Measurements from ENCODE around the gene PRKCE.
A peak's percentile ranks its signal among the peaks of the same experiment; 100 is the strongest.

PRKCE gene

DNA sequence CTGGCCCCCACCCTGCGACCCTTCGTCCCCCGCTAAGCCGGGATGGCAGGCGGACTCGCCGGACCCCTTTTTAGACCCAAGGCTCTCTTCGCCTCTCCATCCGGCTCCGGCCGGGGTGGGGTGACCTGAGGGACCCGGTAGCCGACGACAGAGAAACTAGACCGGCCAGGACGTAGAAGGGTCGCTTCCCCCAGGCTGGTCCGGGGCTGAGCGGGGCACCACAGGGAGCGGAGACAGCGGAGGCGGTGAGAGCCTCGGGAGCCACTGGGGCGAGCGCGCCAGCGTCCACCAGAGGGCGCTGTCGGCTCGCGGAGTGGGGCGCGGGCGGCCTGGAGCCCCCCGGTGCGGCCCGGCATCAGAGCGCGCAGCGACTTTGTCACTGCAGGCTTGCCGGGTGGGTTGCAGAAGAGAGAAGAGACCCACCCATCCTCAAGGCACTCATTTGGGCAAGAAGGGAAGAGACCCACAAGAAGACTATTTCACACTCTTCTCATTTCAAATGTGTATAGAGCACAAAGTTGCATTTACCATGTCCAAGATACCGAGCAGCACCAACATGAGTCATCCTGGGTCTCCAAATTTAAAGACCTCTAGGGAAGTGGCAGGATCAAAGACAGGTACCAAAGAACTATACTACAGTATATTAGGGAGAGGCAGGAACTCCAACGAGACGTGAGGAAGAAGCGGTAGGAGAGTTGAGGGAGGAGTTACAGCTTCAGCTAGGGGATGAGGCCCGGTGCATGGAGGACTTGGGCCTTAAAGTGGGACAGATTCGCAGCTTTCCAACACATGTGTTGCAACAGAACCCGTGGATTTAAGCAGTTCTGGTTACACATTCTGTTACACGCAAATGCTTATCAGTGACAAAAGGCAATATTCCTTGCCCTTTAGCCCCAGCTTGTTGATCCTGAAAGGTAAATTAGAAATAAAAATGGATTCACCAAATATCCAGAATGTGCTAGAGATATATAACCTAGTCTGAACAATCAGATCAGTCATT is 7.6 kb upstream of the PRKCE start:
- no peak overlapping the region for H4K5ac ChIP-seq (ENCODE audit: low read length)
- no peaks in the 10 kb centered on the region for H3K4me1 ChIP-seq (ENCODE audit: control insufficient read depth, low read depth, low read length)
- H3K27ac ChIP-seq (ENCODE audit: low read depth, low read length): no peak overlapping the region
- H3K4me2 ChIP-seq (ENCODE audit: low read length): peak overlapping the region; percentile 80
- H2BK5ac ChIP-seq (ENCODE audit: low read length): no peak overlapping the region
- H2BK15ac ChIP-seq (replicated peaks; ENCODE audit: low read depth): no peak overlapping the region
- H3K36me3 ChIP-seq (ENCODE audit: control insufficient read depth, insufficient read depth, low read length): no peaks in the 10 kb centered on the region
- no CpG with 5 or more reads among the region's 49 CpGs for WGBS (ENCODE audit: extremely low coverage, insufficient coverage, low lambda C conversion rate)
- no peaks in the 10 kb centered on the region for H3K79me2 ChIP-seq (ENCODE audit: control insufficient read depth, insufficient read depth, low read length)
- H4K8ac ChIP-seq (ENCODE audit: low read depth, low read length): no peak overlapping the region
- H3K18ac ChIP-seq (ENCODE audit: low read length): no peak overlapping the region
- no peak overlapping the region for H3K4me3 ChIP-seq (ENCODE audit: low read length)
- H2AK5ac ChIP-seq (ENCODE audit: low read length): no peak overlapping the region
- H3K9ac ChIP-seq (ENCODE audit: low read length): peak overlapping the region; percentile 63
- H3K56ac ChIP-seq (ENCODE audit: low read length): peak overlapping the region; percentile 86
- no peak overlapping the region for H2BK120ac ChIP-seq (ENCODE audit: low read depth, low read length)
- H3K4ac ChIP-seq (ENCODE audit: low read depth, low read length): no peak overlapping the region
- DNase-seq: peak; percentile 60
- peaks cover 9% of the 10 kb centered on the region for H3K27me3 ChIP-seq (ENCODE audit: insufficient read depth, low read length, poor library complexity)
- H3K79me1 ChIP-seq (ENCODE audit: low read length): no peaks in the 10 kb centered on the region
- H3K23ac ChIP-seq (ENCODE audit: low read length): no peak overlapping the region

DNA sequence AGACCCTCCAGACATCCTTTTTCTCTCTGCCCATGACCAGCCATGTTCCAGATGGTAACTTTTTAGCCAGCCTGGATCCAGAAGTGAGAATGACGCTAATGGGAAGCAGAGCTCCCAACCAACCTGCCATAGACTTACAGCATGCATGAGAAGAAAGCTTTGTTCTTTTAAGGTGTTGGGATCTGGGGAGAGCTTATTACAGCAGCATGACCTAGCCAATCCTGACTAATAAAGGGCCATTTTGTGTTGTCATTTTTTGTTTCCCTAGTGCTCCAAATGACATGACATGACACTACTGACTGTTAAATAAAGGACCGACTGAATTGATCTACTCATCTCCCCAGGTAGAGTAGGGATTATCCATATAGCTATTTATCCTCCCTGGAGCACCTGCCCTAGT is 5.2 kb upstream of the PRKCE start:
- H2AK5ac ChIP-seq (ENCODE audit: low read length): no peak overlapping the region
- H2BK5ac ChIP-seq (ENCODE audit: low read length): no peak overlapping the region
- no peaks in the 10 kb centered on the region for H3K36me3 ChIP-seq (ENCODE audit: control insufficient read depth, insufficient read depth, low read length)
- no peak overlapping the region for H4K5ac ChIP-seq (ENCODE audit: low read length)
- no peak overlapping the region for H3K23ac ChIP-seq (ENCODE audit: low read length)
- no peaks in the 10 kb centered on the region for H3K79me1 ChIP-seq (ENCODE audit: low read length)
- H4K8ac ChIP-seq (ENCODE audit: low read depth, low read length): no peak overlapping the region
- H3K56ac ChIP-seq (ENCODE audit: low read length): no peak overlapping the region
- no peak overlapping the region for H3K4me3 ChIP-seq (ENCODE audit: low read length)
- H3K4me2 ChIP-seq (ENCODE audit: low read length): no peak overlapping the region
- H3K79me2 ChIP-seq (ENCODE audit: control insufficient read depth, insufficient read depth, low read length): no peaks in the 10 kb centered on the region
- WGBS (ENCODE audit: extremely low coverage, insufficient coverage, low lambda C conversion rate): no CpG with 5 or more reads among the region's 2 CpGs
- H3K27me3 ChIP-seq (ENCODE audit: insufficient read depth, low read length, poor library complexity): peaks cover 16% of the 10 kb centered on the region
- H2BK15ac ChIP-seq (replicated peaks; ENCODE audit: low read depth): no peak overlapping the region
- no peak overlapping the region for H3K4ac ChIP-seq (ENCODE audit: low read depth, low read length)
- peaks cover 3% of the 10 kb centered on the region for H3K4me1 ChIP-seq (ENCODE audit: control insufficient read depth, low read depth, low read length)
- H3K27ac ChIP-seq (ENCODE audit: low read depth, low read length): no peak overlapping the region
- no peak for DNase-seq
- H2BK120ac ChIP-seq (ENCODE audit: low read depth, low read length): no peak overlapping the region
- H3K9ac ChIP-seq (ENCODE audit: low read length): no peak overlapping the region
- H3K18ac ChIP-seq (ENCODE audit: low read length): no peak overlapping the region

DNA sequence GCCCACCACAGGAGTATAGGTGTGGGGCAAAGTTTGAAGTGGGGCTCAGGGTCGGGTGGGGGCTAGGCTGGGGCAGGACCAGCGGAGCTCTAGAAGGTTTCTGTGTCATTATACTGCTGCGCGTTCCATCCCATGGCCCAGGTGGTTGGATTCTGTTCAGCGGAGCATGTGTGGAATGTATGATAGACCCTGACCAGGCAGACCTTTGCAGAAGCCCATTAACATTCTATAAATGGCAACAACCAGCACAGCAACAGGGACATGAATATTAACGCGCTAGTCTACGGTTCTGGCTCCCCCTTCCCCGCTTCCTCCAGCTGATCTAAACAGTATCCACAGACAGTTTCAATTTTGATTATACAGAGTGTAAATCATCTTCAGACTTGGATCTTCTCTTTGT is 4.1 kb upstream of the PRKCE start:
- Histone ChIP-seq H3K9ac (ENCODE audit: low read length) (no peak overlapping the region), H3K4me1 (ENCODE audit: control insufficient read depth, low read depth, low read length) (peaks cover 4% of the 10 kb centered on the region), H4K8ac (ENCODE audit: low read depth, low read length) (no peak overlapping the region), H3K27me3 (ENCODE audit: insufficient read depth, low read length, poor library complexity) (peaks cover 20% of the 10 kb centered on the region), H3K79me1 (ENCODE audit: low read length) (no peaks in the 10 kb centered on the region), H3K27ac (ENCODE audit: low read depth, low read length) (no peak overlapping the region), H3K79me2 (ENCODE audit: control insufficient read depth, insufficient read depth, low read length) (no peaks in the 10 kb centered on the region), H3K36me3 (ENCODE audit: control insufficient read depth, insufficient read depth, low read length) (no peaks in the 10 kb centered on the region), H3K4me2 (ENCODE audit: low read length) (no peak overlapping the region), H2BK15ac (replicated peaks; ENCODE audit: low read depth) (no peak overlapping the region), H2BK5ac (ENCODE audit: low read length) (no peak overlapping the region), H3K4me3 (ENCODE audit: low read length) (no peak overlapping the region), H3K18ac (ENCODE audit: low read length) (no peak overlapping the region), H3K23ac (ENCODE audit: low read length) (no peak overlapping the region), H3K4ac (ENCODE audit: low read depth, low read length) (no peak overlapping the region), H4K5ac (ENCODE audit: low read length) (no peak overlapping the region), H2AK5ac (ENCODE audit: low read length) (no peak overlapping the region), H2BK120ac (ENCODE audit: low read depth, low read length) (no peak overlapping the region), H3K56ac (ENCODE audit: low read length) (no peak overlapping the region)
- WGBS (ENCODE audit: extremely low coverage, insufficient coverage, low lambda C conversion rate): no CpG with 5 or more reads among the region's 9 CpGs
- no peak for DNase-seq

- no peak overlapping the region for H3K27ac ChIP-seq (ENCODE audit: low read depth, low read length)
- no peak overlapping the region for H4K8ac ChIP-seq (ENCODE audit: low read depth, low read length)
- H3K36me3 ChIP-seq (ENCODE audit: control insufficient read depth, insufficient read depth, low read length): no peaks in the 10 kb centered on the region
- H2BK5ac ChIP-seq (ENCODE audit: low read length): no peak overlapping the region
- no peak for DNase-seq
- H3K23ac ChIP-seq (ENCODE audit: low read length): no peak overlapping the region
- no peak overlapping the region for H3K18ac ChIP-seq (ENCODE audit: low read length)
- peaks cover 23% of the 10 kb centered on the region for H3K27me3 ChIP-seq (ENCODE audit: insufficient read depth, low read length, poor library complexity)
- no peak overlapping the region for H2BK15ac ChIP-seq (replicated peaks; ENCODE audit: low read depth)
- peaks cover 4% of the 10 kb centered on the region for H3K4me1 ChIP-seq (ENCODE audit: control insufficient read depth, low read depth, low read length)
- no peak overlapping the region for H3K4me2 ChIP-seq (ENCODE audit: low read length)
- H3K4ac ChIP-seq (ENCODE audit: low read depth, low read length): no peak overlapping the region
- no peak overlapping the region for H3K4me3 ChIP-seq (ENCODE audit: low read length)
- no peaks in the 10 kb centered on the region for H3K79me1 ChIP-seq (ENCODE audit: low read length)
- no CpG with 5 or more reads among the region's 3 CpGs for WGBS (ENCODE audit: extremely low coverage, insufficient coverage, low lambda C conversion rate)
- no peak overlapping the region for H4K5ac ChIP-seq (ENCODE audit: low read length)
- H3K56ac ChIP-seq (ENCODE audit: low read length): no peak overlapping the region
- H2AK5ac ChIP-seq (ENCODE audit: low read length): no peak overlapping the region
- H3K79me2 ChIP-seq (ENCODE audit: control insufficient read depth, insufficient read depth, low read length): no peaks in the 10 kb centered on the region
- no peak overlapping the region for H2BK120ac ChIP-seq (ENCODE audit: low read depth, low read length)
- H3K9ac ChIP-seq (ENCODE audit: low read length): no peak overlapping the region
Observed at GRCh38 chr2:45647986-45648520, 3.4 kb upstream of the PRKCE start.

DNA sequence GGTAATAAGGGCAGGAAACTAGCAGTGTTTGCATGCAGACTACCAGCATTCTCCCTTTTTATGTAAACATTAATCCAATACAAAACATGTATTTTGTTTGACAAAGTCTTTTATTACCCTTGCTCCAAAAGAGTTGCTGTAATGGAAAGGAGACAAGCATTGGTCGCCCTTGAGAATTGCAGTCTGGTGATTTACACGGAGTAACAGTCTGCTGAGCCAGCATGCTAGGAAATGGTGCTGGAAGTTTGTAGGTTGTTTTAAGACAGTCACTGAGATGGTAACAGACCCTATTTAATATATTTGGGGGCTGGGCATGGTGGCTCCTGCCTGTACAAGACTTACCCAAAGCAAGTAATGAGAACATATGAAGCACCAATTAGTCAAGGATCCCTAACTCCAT is 2.8 kb upstream of the PRKCE start:
- H2BK120ac ChIP-seq (ENCODE audit: low read depth, low read length): no peak overlapping the region
- no peaks in the 10 kb centered on the region for H3K79me1 ChIP-seq (ENCODE audit: low read length)
- no peak overlapping the region for H2BK5ac ChIP-seq (ENCODE audit: low read length)
- no peak overlapping the region for H2BK15ac ChIP-seq (replicated peaks; ENCODE audit: low read depth)
- H3K4ac ChIP-seq (ENCODE audit: low read depth, low read length): no peak overlapping the region
- no peaks in the 10 kb centered on the region for H3K79me2 ChIP-seq (ENCODE audit: control insufficient read depth, insufficient read depth, low read length)
- no peak overlapping the region for H3K4me3 ChIP-seq (ENCODE audit: low read length)
- no peak overlapping the region for H2AK5ac ChIP-seq (ENCODE audit: low read length)
- no peak overlapping the region for H3K23ac ChIP-seq (ENCODE audit: low read length)
- H3K18ac ChIP-seq (ENCODE audit: low read length): no peak overlapping the region
- peaks cover 4% of the 10 kb centered on the region for H3K4me1 ChIP-seq (ENCODE audit: control insufficient read depth, low read depth, low read length)
- no peaks in the 10 kb centered on the region for H3K36me3 ChIP-seq (ENCODE audit: control insufficient read depth, insufficient read depth, low read length)
- H3K27ac ChIP-seq (ENCODE audit: low read depth, low read length): no peak overlapping the region
- H3K27me3 ChIP-seq (ENCODE audit: insufficient read depth, low read length, poor library complexity): peaks cover 25% of the 10 kb centered on the region
- H3K9ac ChIP-seq (ENCODE audit: low read length): no peak overlapping the region
- H3K56ac ChIP-seq (ENCODE audit: low read length): no peak overlapping the region
- H3K4me2 ChIP-seq (ENCODE audit: low read length): no peak overlapping the region
- DNase-seq: no peak
- WGBS (ENCODE audit: extremely low coverage, insufficient coverage, low lambda C conversion rate): no CpG with 5 or more reads among the region's 2 CpGs
- H4K5ac ChIP-seq (ENCODE audit: low read length): no peak overlapping the region
- no peak overlapping the region for H4K8ac ChIP-seq (ENCODE audit: low read depth, low read length)
